Smooth muscle cell (in vitro differentiated cells): ENCODE measurements around the gene MTMR10. TPM values are rescaled to one million over a fixed set of nuclear protein-coding genes. Genes with fewer than 3 reads are reported as not detected.

Source experiments
- DNase-seq: peaks from one replicate; lab custom pipeline; 2025; ENCODE audit not compliant: unreplicated experiment; lab: John Stamatoyannopoulos, UW
- H2AFZ ChIP-seq: fragments of 200-600 bp; sonication (generic); 2 replicates; pipeline ENCODE4 v1.6.0; 2016; ENCODE audit warnings: antibody characterized with exemption, low read depth, mild to moderate bottlenecking
- H3F3A ChIP-seq: fragments of 200-600 bp; sonication (generic); 2 replicates; pipeline ENCODE4 v1.6.0; 2017; ENCODE audit warnings: antibody characterized with exemption, low read depth
- H3K27ac ChIP-seq: fragments of 200-600 bp; sonication (generic); 2 replicates; pipeline ENCODE4 v1.5.1; 2016; ENCODE audit warnings: low read depth, mild to moderate bottlenecking
- H3K27me3 ChIP-seq: fragments of 200-600 bp; sonication (generic); 2 replicates; pipeline ENCODE4 v1.6.1; 2016; ENCODE audit warnings: low read depth, mild to moderate bottlenecking
- H3K36me3 ChIP-seq: fragments of 200-600 bp; sonication (generic); 2 replicates; pipeline ENCODE4 v1.5.1; 2016; ENCODE audit warnings: low read depth
- H3K4me1 ChIP-seq: fragments of 200-600 bp; sonication (generic); 2 replicates; pipeline ENCODE4 v1.5.1; 2016; ENCODE audit warnings: low read depth
- H3K4me2 ChIP-seq: fragments of 200-600 bp; sonication (generic); 2 replicates; pipeline ENCODE4 v1.6.0; 2016; ENCODE audit warnings: mild to moderate bottlenecking
- H3K4me3 ChIP-seq: fragments of 200-600 bp; sonication (generic); 2 replicates; pipeline ENCODE4 v1.5.1; 2016; ENCODE audit warnings: mild to moderate bottlenecking
- H3K79me2 ChIP-seq: fragments of 200-600 bp; sonication (generic); 2 replicates; pipeline ENCODE4 v1.6.0; 2016; ENCODE audit warnings: low read depth, mild to moderate bottlenecking
- H3K9ac ChIP-seq: fragments of 200-600 bp; sonication (generic); 2 replicates; pipeline ENCODE4 v1.6.0; 2016; ENCODE audit warnings: low read depth
- H3K9me3 ChIP-seq: fragments of 200-600 bp; sonication (generic); replicated peaks from 2 replicates; pipeline ENCODE4 v1.5.1; 2016; ENCODE audit warnings: low read depth
- H4K20me1 ChIP-seq: fragments of 200-600 bp; sonication (generic); 2 replicates; pipeline ENCODE4 v1.6.0; 2016; ENCODE audit warnings: low read depth
- CTCF ChIP-seq: fragments of 200-600 bp; sonication (generic); IDR thresholded peaks from 2 replicates; pipeline ENCODE4 v1.5.1; 2017; ENCODE audit warnings: borderline replicate concordance, mild to moderate bottlenecking, antibody characterized with exemption; ENCODE audit not compliant: insufficient read depth, poor library complexity, severe bottlenecking
- WGBS: methylation state at CpG from one replicate; pipeline ENCODE4 v1.1.7; 2016; ENCODE audit warnings: low lambda C conversion rate; 5-methylcytosine and 5-hydroxymethylcytosine counted together
- polyA plus RNA-seq: library from polyadenylated mRNA; unstranded; fragments of >200 nt; fragmentation: Nextera tagmentation; extraction: Ambion mirVana; gene quantifications from 2 replicates; pipeline ENCODE4 v1.2.1, GENCODE V29; 2016
- total RNA-seq: library from RNA; depleted of rRNA; stranded (reverse); fragments of >200 nt; gene quantifications from 2 replicates; pipeline ENCODE4 v1.2.3, GENCODE V29; 2014

The MTMR10 gene
- total and polyA plus RNA-seq, 2 experiments from 2014 or later, result 11.6 to 24.9 TPM

DNA sequence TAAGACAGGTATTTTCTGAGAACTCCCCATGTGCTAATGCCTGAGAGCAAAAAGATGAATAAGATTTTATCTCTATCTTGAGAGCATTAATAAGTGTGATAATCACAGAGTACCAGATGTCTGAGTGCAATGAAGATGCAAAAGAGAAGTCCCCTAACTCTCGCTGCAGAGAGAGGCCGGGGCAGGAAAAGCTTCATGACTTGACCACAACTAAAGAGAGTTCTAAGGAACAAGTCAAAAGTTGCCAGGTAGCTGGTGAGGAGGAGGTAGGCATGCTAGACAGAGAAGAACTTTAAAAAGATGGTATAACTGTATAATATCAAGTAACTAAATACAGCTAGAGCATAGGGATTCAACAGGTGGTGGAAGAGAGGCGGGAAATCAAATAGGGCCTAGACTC, 28.8 kb downstream of the MTMR10 start:
- Histone ChIP-seq H3K27ac (no peak overlapping the region), H3K36me3 (peaks cover 3% of the 10 kb centered on the region), H3K9ac (no peak overlapping the region), H2AFZ (no peak overlapping the region), H3K79me2 (peaks cover 16% of the 10 kb centered on the region), H3F3A (no peaks in the 10 kb centered on the region), H4K20me1 (peaks cover 17% of the 10 kb centered on the region), H3K9me3 (no peaks in the 10 kb centered on the region), H3K4me1 (no peaks in the 10 kb centered on the region), H3K4me2 (no peak overlapping the region), H3K27me3 (no peaks in the 10 kb centered on the region), H3K4me3 (no peak overlapping the region)
- TF ChIP-seq CTCF, result no peak
- 94% methylated on average over 3 of the region's 3 CpGs for WGBS
- no peak for DNase-seq

DNA sequence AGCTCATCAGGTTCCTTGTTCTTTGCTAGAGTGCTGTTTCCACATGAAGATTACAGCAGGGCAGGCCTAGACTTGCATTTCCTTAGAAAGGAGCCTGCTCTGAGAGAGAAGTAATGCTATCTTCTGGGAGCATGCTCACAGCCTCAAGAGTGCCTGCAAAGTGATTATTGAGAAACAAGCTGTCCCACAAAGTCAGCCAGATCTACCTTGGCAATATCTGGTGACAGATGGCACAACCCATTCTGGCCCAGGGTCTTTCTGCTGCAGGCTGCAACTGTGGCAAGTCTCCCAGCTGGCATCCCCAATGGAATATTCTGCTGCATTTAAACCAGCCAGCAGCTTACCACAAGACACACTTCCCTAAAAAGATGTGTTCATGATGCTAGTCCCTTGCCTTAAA, 29.3 kb downstream of the MTMR10 start:
- H3F3A ChIP-seq, result no peaks in the 10 kb centered on the region
- no peak overlapping the region for H3K9ac ChIP-seq
- peaks cover 10% of the 10 kb centered on the region for H3K79me2 ChIP-seq
- H3K36me3 ChIP-seq, result no peaks in the 10 kb centered on the region
- DNase-seq, result no peak
- no peaks in the 10 kb centered on the region for H3K4me1 ChIP-seq
- no peaks in the 10 kb centered on the region for H3K27me3 ChIP-seq
- no peak overlapping the region for H2AFZ ChIP-seq
- no peak overlapping the region for H3K4me2 ChIP-seq
- peaks cover 12% of the 10 kb centered on the region for H4K20me1 ChIP-seq
- H3K27ac ChIP-seq, result peak overlapping the region; percentile 27
- TF ChIP-seq CTCF, result no peak
- H3K4me3 ChIP-seq, result no peak overlapping the region
- no peaks in the 10 kb centered on the region for H3K9me3 ChIP-seq

- Histone ChIP-seq H3K27ac (no peak overlapping the region), H4K20me1 (peaks cover 7% of the 10 kb centered on the region), H3F3A (peaks cover 11% of the 10 kb centered on the region), H3K9ac (no peak overlapping the region), H2AFZ (no peak overlapping the region), H3K4me1 (no peaks in the 10 kb centered on the region), H3K79me2 (no peaks in the 10 kb centered on the region), H3K4me3 (no peak overlapping the region), H3K27me3 (no peaks in the 10 kb centered on the region), H3K9me3 (no peaks in the 10 kb centered on the region), H3K36me3 (peaks cover 4% of the 10 kb centered on the region), H3K4me2 (no peak overlapping the region)
- no peak for DNase-seq
- 88% methylated on average over 5 of the region's 5 CpGs for WGBS
- TF ChIP-seq CTCF, result no peak
These were observed 33.2 kb downstream of the MTMR10 start for GRCh38 chr15:30958219-30958618.

GRCh38 chr15:30956216-30957124, 35.0 kb downstream of the MTMR10 start:
- TF ChIP-seq CTCF, result no peak
- no peaks in the 10 kb centered on the region for H3K4me1 ChIP-seq
- no peak for DNase-seq
- peaks cover 11% of the 10 kb centered on the region for H3F3A ChIP-seq
- H3K4me2 ChIP-seq, result no peak overlapping the region
- H3K36me3 ChIP-seq, result peaks cover 16% of the 10 kb centered on the region
- no peaks in the 10 kb centered on the region for H3K79me2 ChIP-seq
- no peak overlapping the region for H3K9ac ChIP-seq
- H2AFZ ChIP-seq, result no peak overlapping the region
- 88% methylated on average over 6 of the region's 6 CpGs for WGBS
- H3K4me3 ChIP-seq, result no peak overlapping the region
- no peaks in the 10 kb centered on the region for H3K27me3 ChIP-seq
- no peaks in the 10 kb centered on the region for H3K9me3 ChIP-seq
- H4K20me1 ChIP-seq, result no peaks in the 10 kb centered on the region
- peak overlapping the region; percentile 11 for H3K27ac ChIP-seq
